A549 (cell line): ENCODE measurements around the gene GBP1. TPM values are rescaled to one million over a fixed set of nuclear protein-coding genes. Genes with fewer than 3 reads are reported as not detected.

Experiments used
- ATAC-seq, 2 experiments: fragments of 200-7000 bp in 1 of 2; fragments of >200 bp in 1 of 2; cut with Nextera tagmentation in 1 of 2; cut with Tn5 transposase in 1 of 2; 3 replicates each; pipeline versions ENCODE4 v1.8.0 to v1.9.1; 2018 to 2020; ENCODE audit warnings: mild to moderate bottlenecking in 1 of 2, moderate library complexity in 1 of 2
- CTCF ChIA-PET: fragments of 300-600 bp; sonication (Branson Sonifier 250); formaldehyde crosslinking; extraction: SDS; loops from one replicate; lab custom pipeline; 2021; ENCODE audit warnings: antibody characterized with exemption, inconsistent platforms; lab: Yijun Ruan, JAX
- POLR2A ChIA-PET: fragments of 350-600 bp; formaldehyde crosslinking; extraction: SDS; loops from one replicate; lab custom pipeline; 2021; ENCODE audit warnings: antibody characterized with exemption, inconsistent platforms; lab: Yijun Ruan, JAX
- DNase-seq, 2 experiments: peaks; one replicate each; pipeline versions ENCODE4 v3.0.0 to v3.0.0-alpha.2; 2011 to 2016; ENCODE audit warnings: low read depth in 1 of 2, low spot score in 1 of 2
- FAIRE-seq: peaks from 2 replicates; lab custom pipeline; 2011; peaks lifted over from hg19 to GRCh38; lab: Jason Lieb, UNC
- H3K27ac ChIP-seq, 2 experiments: fragments of >200 bp; sonication (Bioruptor Twin); formaldehyde crosslinking; 3 replicates each; pipeline ENCODE4 v1.5.1; 2016 to 2017
- H3K4me1 ChIP-seq: fragments of >200 bp; sonication (Bioruptor Twin); formaldehyde crosslinking; 3 replicates; pipeline ENCODE4 v1.6.1; 2016
- H3K4me2 ChIP-seq: fragments of >200 bp; sonication (Bioruptor Twin); formaldehyde crosslinking; 3 replicates; pipeline ENCODE4 v1.6.1; 2016
- H3K4me3 ChIP-seq: fragments of >200 bp; sonication (Bioruptor Twin); formaldehyde crosslinking; 3 replicates; pipeline ENCODE4 v1.5.1; 2016
- H3K9me3 ChIP-seq: fragments of >200 bp; sonication (Bioruptor Twin); formaldehyde crosslinking; 3 replicates; pipeline ENCODE4 v1.6.1; 2016
- ATOH8 ChIP-seq: fragments of 250-450 bp; sonication (Bioruptor Pico); IDR thresholded peaks from 2 replicates; pipeline ENCODE4 v1.5.0; 2020; ENCODE audit warnings: low read depth, mild to moderate bottlenecking, moderate library complexity
- BCL3 ChIP-seq: fragments of >200 bp; sonication (Bioruptor Twin); formaldehyde crosslinking; IDR thresholded peaks from 3 replicates; pipeline ENCODE4 v1.6.1; 2016
- CEBPB ChIP-seq, 2 experiments: fragments of >200 bp in 1 of 2; sonication (Bioruptor Twin) in 1 of 2; formaldehyde crosslinking in 1 of 2; IDR thresholded peaks; 2 replicates each; pipeline ENCODE4 v1.6.1; 2012 to 2016
- EP300 ChIP-seq, 2 experiments: fragments of >200 bp; sonication (Bioruptor Twin); formaldehyde crosslinking; IDR thresholded peaks; 2 replicates in 1 of 2; 3 replicates in 1 of 2; pipeline ENCODE4 v1.6.1; 2016 to 2017
- FOSB ChIP-seq: fragments of 250-450 bp; sonication (Bioruptor Pico); IDR thresholded peaks from 2 replicates; pipeline ENCODE4 v1.5.0; 2020; ENCODE audit warnings: mild to moderate bottlenecking, moderate library complexity
- FOSL2 ChIP-seq, 2 experiments: fragments of 450-650 bp in 1 of 2; fragments of >200 bp in 1 of 2; sonication (Bioruptor Twin) in 1 of 2; formaldehyde crosslinking; IDR thresholded peaks; 2 replicates each; pipeline versions ENCODE4 v1.5.0 to v1.6.1; 2016 to 2020; ENCODE audit warnings: mild to moderate bottlenecking in 1 of 2, moderate library complexity in 1 of 2
- GATA3 ChIP-seq: IDR thresholded peaks from 2 replicates; pipeline ENCODE4 v1.6.1; 2012; ENCODE audit warnings: borderline replicate concordance
- HDAC2 ChIP-seq: fragments of 200-600 bp; sonication (generic); IDR thresholded peaks from 2 replicates; pipeline ENCODE4 v1.6.1; 2016
- HOXB5 ChIP-seq: fragments of 250-450 bp; sonication (Bioruptor Pico); IDR thresholded peaks from 2 replicates; pipeline ENCODE4 v1.5.0; 2020; ENCODE audit warnings: mild to moderate bottlenecking, moderate library complexity
- JUN ChIP-seq, 2 experiments: fragments of >200 bp; sonication (Bioruptor Twin); formaldehyde crosslinking; IDR thresholded peaks; 2 replicates in 1 of 2; 3 replicates in 1 of 2; pipeline ENCODE4 v1.6.1; 2016 to 2017
- JUNB ChIP-seq: fragments of >200 bp; sonication (Bioruptor Twin); formaldehyde crosslinking; IDR thresholded peaks from 2 replicates; pipeline ENCODE4 v1.6.1; 2016
- KDM1A ChIP-seq: fragments of 200-600 bp; sonication (generic); IDR thresholded peaks from 2 replicates; pipeline ENCODE4 v1.6.1; 2016; ENCODE audit warnings: low read depth, mild to moderate bottlenecking
- MAFK ChIP-seq: fragments of 450-650 bp; IDR thresholded peaks from 2 replicates; pipeline ENCODE4 v1.6.1; 2014; ENCODE audit not compliant: partially characterized antibody
- MAX ChIP-seq: IDR thresholded peaks from 2 replicates; pipeline ENCODE4 v1.6.1; 2012
- MAZ ChIP-seq: fragments of 150-350 bp; IDR thresholded peaks from 2 replicates; pipeline ENCODE4 v1.6.1; 2014; ENCODE audit warnings: antibody characterized with exemption, low read depth, low read length, borderline replicate concordance
- MYC ChIP-seq: IDR thresholded peaks from 2 replicates; pipeline ENCODE4 v1.6.1; 2012; ENCODE audit warnings: mild to moderate bottlenecking, inconsistent platforms, low read length, improper control_type of control experiment, borderline replicate concordance
- PHF8 ChIP-seq: fragments of 200-600 bp; sonication (generic); IDR thresholded peaks from 2 replicates; pipeline ENCODE4 v1.6.1; 2016; ENCODE audit warnings: low read depth, mild to moderate bottlenecking, antibody characterized with exemption, moderate library complexity, borderline replicate concordance
- REST ChIP-seq: fragments of 200-600 bp; sonication (generic); IDR thresholded peaks from 2 replicates; pipeline ENCODE4 v1.6.1; 2016; ENCODE audit warnings: antibody characterized with exemption, mild to moderate bottlenecking, moderate library complexity
- RFX5 ChIP-seq: fragments of 450-650 bp; IDR thresholded peaks from 2 replicates; pipeline ENCODE4 v1.7.1; 2014; ENCODE audit warnings: antibody characterized with exemption, mild to moderate bottlenecking, moderate library complexity
- ZSCAN20 ChIP-seq: fragments of 250-450 bp; sonication (Bioruptor Pico); IDR thresholded peaks from 2 replicates; pipeline ENCODE4 v1.8.0; 2022; ENCODE audit warnings: mild to moderate bottlenecking, moderate library complexity
- WGBS: methylation state at CpG from one replicate; pipeline ENCODE4 v1.1.6; 2017; ENCODE audit errors: missing lambda C conversion rate; 5-methylcytosine and 5-hydroxymethylcytosine counted together
- polyA plus RNA-seq, 4 experiments: library from polyadenylated mRNA; depleted of rRNA in 3 of 4; stranded (reverse); fragments of >200 nt; fragmentation: RNase III in 1 of 4; extraction: RNeasy Plus Mini Kit Qiagen cat#74134 plus additional on column Dnase treatment in 1 of 4; gene quantifications; 2 replicates in 3 of 4; 3 replicates in 1 of 4; pipeline ENCODE4 v1.2.3, GENCODE V29; 2011 to 2017
- TF ChIP-seq, protein P1 (sequence below): IDR thresholded peaks from 2 replicates; pipeline ENCODE4 v1.6.1; 2012; ENCODE audit warnings: low read depth, borderline replicate concordance

GBP1 gene
- polyA plus RNA-seq, 2 of the 4 experiments (the other 2 are of a cell fraction): 0.10 to 0.39 TPM

GRCh38 chr1:89041119-89041641 lies 23.8 kb downstream of the GBP1 start:
- H3K27ac ChIP-seq: no peak overlapping the region
- no peak overlapping the region for H3K4me3 ChIP-seq
- TF ChIP-seq FOSL2 (IDR thresholded peaks at IDR 0.05) (no peak), FOSL2 (CRISPR knock-in tag; IDR thresholded peaks at IDR 0.05) (no peak), REST (no peak), ATOH8 (CRISPR knock-in tag) (no peak), EP300 (IDR thresholded peaks at IDR 0.05) (no peak), MYC (no peak), JUNB (no peak), MAFK (no peak), MAZ (no peak), FOSB (CRISPR knock-in tag) (no peak), KDM1A (no peak), RFX5 (no peak), CEBPB (IDR thresholded peaks at IDR 0.05) (no peak)
- POLR2A ChIA-PET: no interaction called here
- ATAC-seq: no peak
- no peak overlapping the region for H3K4me2 ChIP-seq
- FAIRE-seq: no peak
- WGBS: 26% methylated on average over 3 of the region's 3 CpGs
- CTCF ChIA-PET: no interaction called here
- no peaks in the 10 kb centered on the region for H3K4me1 ChIP-seq
- H3K9me3 ChIP-seq: no peaks in the 10 kb centered on the region
- no peak for DNase-seq

- no peak overlapping the region for H3K4me2 ChIP-seq
- ATAC-seq (no peak), DNase-seq (no peak), FAIRE-seq (no peak)
- TF ChIP-seq, protein P1, sequence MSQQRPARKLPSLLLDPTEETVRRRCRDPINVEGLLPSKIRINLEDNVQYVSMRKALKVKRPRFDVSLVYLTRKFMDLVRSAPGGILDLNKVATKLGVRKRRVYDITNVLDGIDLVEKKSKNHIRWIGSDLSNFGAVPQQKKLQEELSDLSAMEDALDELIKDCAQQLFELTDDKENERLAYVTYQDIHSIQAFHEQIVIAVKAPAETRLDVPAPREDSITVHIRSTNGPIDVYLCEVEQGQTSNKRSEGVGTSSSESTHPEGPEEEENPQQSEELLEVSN: no peak
- no peak for TF ChIP-seq PHF8
- no peak for TF ChIP-seq MAX
- no peak for TF ChIP-seq GATA3
- no peak for TF ChIP-seq FOSL2 (IDR thresholded peaks at IDR 0.05)
- no peak for TF ChIP-seq FOSL2 (CRISPR knock-in tag; IDR thresholded peaks at IDR 0.05)
- TF ChIP-seq MYC: no peak
- no peak for TF ChIP-seq JUNB
- no peak for TF ChIP-seq ATOH8 (CRISPR knock-in tag)
- no peak for TF ChIP-seq BCL3
- no peak for TF ChIP-seq ZSCAN20 (CRISPR knock-in tag)
- TF ChIP-seq HDAC2: no peak
- no peak for TF ChIP-seq HOXB5 (CRISPR knock-in tag)
- TF ChIP-seq JUN (IDR thresholded peaks at IDR 0.05): no peak
- TF ChIP-seq MAZ: no peak
- no peak overlapping the region for H3K27ac ChIP-seq
- CTCF ChIA-PET: no interaction called here
- H3K4me1 ChIP-seq: no peaks in the 10 kb centered on the region
- WGBS: 64% methylated on average over 1 of the region's 1 CpG
- POLR2A ChIA-PET: no interaction called here
- no peaks in the 10 kb centered on the region for H3K9me3 ChIP-seq
- no peak overlapping the region for H3K4me3 ChIP-seq
Measured at GRCh38 chr1:89040315-89040626, 24.7 kb downstream of the GBP1 start.
